CD14-positive monocyte (primary cell): ENCODE results near the gene ZFHX3. TPM values are rescaled to one million over a fixed set of nuclear protein-coding genes. Genes with fewer than 3 reads are reported as not detected.

ENCODE experiments used
- DNase-seq, 3 donors: peaks; one replicate each; pipeline ENCODE4 v3.0.0-alpha.2; 2011 to 2022
- H2AFZ ChIP-seq: 2 replicates; pipeline ENCODE4 v1.6.0; 2012; ENCODE audit warnings: mild to moderate bottlenecking, low read depth, low read length, inconsistent platforms; ENCODE audit not compliant: insufficient read depth, poor library complexity, severe bottlenecking
- H3K27ac ChIP-seq, 2 donors: 1 replicate in 1 of 2; 2 replicates in 1 of 2; pipeline ENCODE4 v1.5.1; 2012 to 2013; ENCODE audit warnings: low read length in 2 of 2, control low read depth in 1 of 2, inconsistent platforms in 1 of 2, low read depth in 1 of 2, mild to moderate bottlenecking in 1 of 2
- H3K27me3 ChIP-seq, 2 donors: one replicate each; pipeline versions ENCODE4 v1.6.0 to v1.6.1; 2011 to 2013; ENCODE audit warnings: low read length in 2 of 2; ENCODE audit not compliant: control insufficient read depth in 2 of 2, insufficient read depth in 2 of 2
- H3K36me3 ChIP-seq, 2 donors: replicated peaks in 1 of 2; 1 replicate in 1 of 2; 2 replicates in 1 of 2; pipeline versions ENCODE4 v1.5.1 to v1.6.1; 2012 to 2013; ENCODE audit warnings: low read length in 2 of 2, control low read depth in 1 of 2, inconsistent platforms in 1 of 2, mild to moderate bottlenecking in 1 of 2; ENCODE audit not compliant: insufficient read depth in 2 of 2, control insufficient read depth in 1 of 2
- H3K4me1 ChIP-seq, 2 donors: 1 replicate in 1 of 2; 2 replicates in 1 of 2; pipeline versions ENCODE4 v1.5.1 to v1.6.1; 2012 to 2013; ENCODE audit warnings: low read length in 2 of 2, control low read depth in 1 of 2, inconsistent platforms in 1 of 2, mild to moderate bottlenecking in 1 of 2, moderate library complexity in 1 of 2; ENCODE audit not compliant: insufficient read depth in 2 of 2, control insufficient read depth in 1 of 2
- H3K4me2 ChIP-seq: replicated peaks from 2 replicates; pipeline ENCODE3; 2012; ENCODE audit warnings: low read length, moderate library complexity, mild to moderate bottlenecking; ENCODE audit not compliant: poor library complexity, severe bottlenecking; ENCODE audit errors: extremely low read depth
- H3K4me3 ChIP-seq, 3 experiments: fragments of 200-600 bp in 1 of 3; sonication (generic) in 1 of 3; replicated peaks in 1 of 3; 1 replicate in 2 of 3; 2 replicates in 1 of 3; pipeline ENCODE4 v1.5.1; 2011 to 2013; ENCODE audit warnings: low read length in 3 of 3, mild to moderate bottlenecking in 3 of 3, control low read depth in 2 of 3, low read depth in 2 of 3, inconsistent platforms in 1 of 3, moderate library complexity in 1 of 3
- H3K79me2 ChIP-seq: 2 replicates; pipeline ENCODE4 v1.6.0; 2012; ENCODE audit warnings: mild to moderate bottlenecking, control low read depth, inconsistent platforms, low read length, moderate library complexity; ENCODE audit not compliant: insufficient read depth
- H3K9ac ChIP-seq: 2 replicates; pipeline ENCODE4 v1.6.0; 2017; ENCODE audit warnings: low read length, mild to moderate bottlenecking; ENCODE audit not compliant: insufficient read depth, poor library complexity, severe bottlenecking
- H3K9me3 ChIP-seq, 2 donors: replicated peaks in 1 of 2; 1 replicate in 1 of 2; 2 replicates in 1 of 2; pipeline versions ENCODE4 v1.5.1 to v1.6.1; 2012 to 2013; ENCODE audit warnings: low read length in 2 of 2, control low read depth in 1 of 2; ENCODE audit not compliant: control insufficient read depth in 1 of 2, insufficient read depth in 1 of 2
- H4K20me1 ChIP-seq: 2 replicates; pipeline ENCODE4 v1.6.0; 2012; ENCODE audit warnings: mild to moderate bottlenecking, low read length, control low read depth, moderate library complexity; ENCODE audit not compliant: insufficient read depth
- H3K27ac Mint-ChIP-seq, 7 donors: one replicate each; pipeline ENCODE4 v1.8.0; 2020; ENCODE audit warnings: mild to moderate bottlenecking in 7 of 7, mixed read lengths in 7 of 7, moderate library complexity in 6 of 7, inconsistent platforms in 2 of 7
- H3K27me3 Mint-ChIP-seq, 3 donors: one replicate each; pipeline ENCODE4 v1.8.0; 2021 to 2022; ENCODE audit warnings: low read depth in 3 of 3, mild to moderate bottlenecking in 3 of 3, mixed read lengths in 3 of 3, moderate library complexity in 3 of 3, inconsistent platforms in 1 of 3
- H3K36me3 Mint-ChIP-seq, 2 donors: one replicate each; pipeline ENCODE4 v1.8.0; 2020; ENCODE audit warnings: mixed read lengths in 2 of 2, inconsistent platforms in 1 of 2, mild to moderate bottlenecking in 1 of 2
- H3K4me1 Mint-ChIP-seq: one replicate; pipeline ENCODE4 v1.8.0; 2020; ENCODE audit warnings: mild to moderate bottlenecking, mixed read lengths
- H3K4me3 Mint-ChIP-seq, 2 donors: one replicate each; pipeline ENCODE4 v1.8.0; 2020; ENCODE audit warnings: mild to moderate bottlenecking in 2 of 2, mixed read lengths in 2 of 2, moderate library complexity in 1 of 2
- H3K9me3 Mint-ChIP-seq, 7 donors: one replicate each; pipeline ENCODE4 v1.8.0; 2020 to 2022; ENCODE audit warnings: mixed read lengths in 7 of 7, mild to moderate bottlenecking in 6 of 7, moderate library complexity in 6 of 7, inconsistent platforms in 2 of 7
- WGBS: methylation state at CpG from one replicate; pipeline ENCODE4 v1.1.5; 2013; ENCODE audit warnings: missing lambda C conversion rate; ENCODE audit not compliant: insufficient coverage; 5-methylcytosine and 5-hydroxymethylcytosine counted together
- intact Hi-C, 2 donors: fragments of 100-400 bp; cut with micrococcal nuclease; formaldehyde crosslinking; loops; one replicate each; pipeline versions ENCODE4 v1.15.0 to v1.15.1; 2023
- polyA plus RNA-seq, 3 donors: library from polyadenylated mRNA; depleted of rRNA in 1 of 3; unstranded in 2 of 3; stranded (reverse) in 1 of 3; fragments of 300-500 nt in 2 of 3; fragments of >200 nt in 1 of 3; fragmentation: Illumina TruSeq in 2 of 3; gene quantifications; 1 replicate in 2 of 3; 2 replicates in 1 of 3; pipeline ENCODE4 v1.2.3, GENCODE V29; 2012 to 2021
- small RNA-seq: library from RNA; depleted of rRNA; stranded (forward); fragments of <200 nt; gene quantifications from one replicate; pipeline ENCODE3, GENCODE V24; 2012; ENCODE audit warnings: low read depth; ENCODE audit not compliant: insufficient read length
- TF ChIP-seq, protein P1 (sequence below): fragments of 200-600 bp; IDR thresholded peaks from one replicate; pipeline ENCODE4 v1.8.0; 2022; ENCODE audit warnings: antibody characterized with exemption, mild to moderate bottlenecking

Gene ZFHX3
- polyA plus RNA-seq, 3 donors = 0.42 to 4.2 (median 0.43) TPM

- H3K36me3 Mint-ChIP-seq = no peaks in the 10 kb centered on the region
- Histone ChIP-seq H3K79me2 (no peaks in the 10 kb centered on the region), H3K36me3 (no peaks in the 10 kb centered on the region), H3K4me2 (no peak overlapping the region), H3K4me3 (no peak overlapping the region), H3K4me1 (no peaks in the 10 kb centered on the region), H3K27ac (no peak overlapping the region), H3K9ac (no peak overlapping the region), H3K9me3 (peaks cover 0 to 14% of the 10 kb centered on the region in 2 donors), H3K27me3 (no peaks in the 10 kb centered on the region), H2AFZ (no peak overlapping the region), H4K20me1 (no peaks in the 10 kb centered on the region)
- no peaks in the 10 kb centered on the region for H3K27me3 Mint-ChIP-seq
- DNase-seq = no peak
- intact Hi-C loops = no loop called here
- WGBS = 100% methylated on average over 2 of the region's 2 CpGs
- TF ChIP-seq, protein P1, sequence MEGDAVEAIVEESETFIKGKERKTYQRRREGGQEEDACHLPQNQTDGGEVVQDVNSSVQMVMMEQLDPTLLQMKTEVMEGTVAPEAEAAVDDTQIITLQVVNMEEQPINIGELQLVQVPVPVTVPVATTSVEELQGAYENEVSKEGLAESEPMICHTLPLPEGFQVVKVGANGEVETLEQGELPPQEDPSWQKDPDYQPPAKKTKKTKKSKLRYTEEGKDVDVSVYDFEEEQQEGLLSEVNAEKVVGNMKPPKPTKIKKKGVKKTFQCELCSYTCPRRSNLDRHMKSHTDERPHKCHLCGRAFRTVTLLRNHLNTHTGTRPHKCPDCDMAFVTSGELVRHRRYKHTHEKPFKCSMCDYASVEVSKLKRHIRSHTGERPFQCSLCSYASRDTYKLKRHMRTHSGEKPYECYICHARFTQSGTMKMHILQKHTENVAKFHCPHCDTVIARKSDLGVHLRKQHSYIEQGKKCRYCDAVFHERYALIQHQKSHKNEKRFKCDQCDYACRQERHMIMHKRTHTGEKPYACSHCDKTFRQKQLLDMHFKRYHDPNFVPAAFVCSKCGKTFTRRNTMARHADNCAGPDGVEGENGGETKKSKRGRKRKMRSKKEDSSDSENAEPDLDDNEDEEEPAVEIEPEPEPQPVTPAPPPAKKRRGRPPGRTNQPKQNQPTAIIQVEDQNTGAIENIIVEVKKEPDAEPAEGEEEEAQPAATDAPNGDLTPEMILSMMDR = no peak
- no peak overlapping the region for H3K4me3 Mint-ChIP-seq
- no peaks in the 10 kb centered on the region for H3K4me1 Mint-ChIP-seq
- peaks cover 7 to 16% (median 12%) of the 10 kb centered on the region in 7 donors for H3K9me3 Mint-ChIP-seq
- no peak overlapping the region for H3K27ac Mint-ChIP-seq
These were observed 311.9 kb downstream of the ZFHX3 start for GRCh38 chr16:72736074-72736473.

Small RNAs within 50 kb of the gene (small RNA-seq; reads per million reads assigned to genes)
- gene AC002044.1 (not detected), gene RNU7-71P (not detected)
